ENCODE measurements around the gene PITPNC1.

GRCh38 chr17:67360880-67361279, 16.2 kb upstream of the PITPNC1 start:
- TF ChIP-seq ZNF274 (IDR thresholded peaks at IDR 0.05; ENCODE audit: low read depth, low read length) (no peak), SUZ12 (IDR thresholded peaks at IDR 0.05; ENCODE audit: extremely low read depth, insufficient read depth, insufficient read length) (no peak)
